Common myeloid progenitor, CD34-positive (primary cell): ENCODE results near the gene ATP1A3.

ENCODE experiments used
- CTCF ChIA-PET: fragments of 350-600 bp; sonication (Branson Sonifier 250); formaldehyde crosslinking; loops from one replicate; lab custom pipeline; 2021; ENCODE audit warnings: antibody characterized with exemption; lab: Charles Lee
- POLR2A ChIA-PET: fragments of 350-600 bp; sonication (Branson Sonifier 250); formaldehyde crosslinking; loops from one replicate; lab custom pipeline; 2021; ENCODE audit warnings: antibody characterized with exemption; lab: Charles Lee
- DNase-seq, 3 donors: peaks; one replicate each; pipeline versions ENCODE4 v3.0.0 to v3.0.0-alpha.2; 2013
- H3K27ac ChIP-seq, 2 experiments: 1 replicate in 1 of 2; 2 replicates in 1 of 2; pipeline ENCODE4 v1.7.0; 2013; ENCODE audit warnings: inconsistent platforms in 2 of 2, low read length in 2 of 2, mild to moderate bottlenecking in 2 of 2, low read depth in 1 of 2, moderate library complexity in 1 of 2; ENCODE audit not compliant: severe bottlenecking in 2 of 2, insufficient read depth in 1 of 2, poor library complexity in 1 of 2
- H3K27me3 ChIP-seq, 5 experiments: replicated peaks in 2 of 5; 1 replicate in 3 of 5; 2 replicates in 2 of 5; pipeline versions ENCODE4 v1.6.1 to v1.7.0; 2013; ENCODE audit warnings: low read length in 4 of 5, mild to moderate bottlenecking in 2 of 5, moderate library complexity in 2 of 5, inconsistent platforms in 1 of 5; ENCODE audit not compliant: insufficient read depth in 5 of 5, control insufficient read depth in 4 of 5
- H3K36me3 ChIP-seq, 4 experiments: 1 replicate in 2 of 4; 2 replicates in 2 of 4; pipeline versions ENCODE4 v1.6.1 to v1.7.0; 2013; ENCODE audit warnings: low read length in 3 of 4, control low read depth in 1 of 4, mild to moderate bottlenecking in 1 of 4; ENCODE audit not compliant: control insufficient read depth in 4 of 4, insufficient read depth in 4 of 4
- H3K4me1 ChIP-seq, 4 experiments: 1 replicate in 3 of 4; 2 replicates in 1 of 4; pipeline versions ENCODE4 v1.6.1 to v1.7.1; 2013; ENCODE audit warnings: low read length in 3 of 4, mild to moderate bottlenecking in 3 of 4, control low read depth in 1 of 4, inconsistent platforms in 1 of 4, moderate library complexity in 1 of 4; ENCODE audit not compliant: control insufficient read depth in 4 of 4, insufficient read depth in 4 of 4; ENCODE audit errors: control extremely low read depth in 1 of 4
- H3K4me3 ChIP-seq, 7 experiments: 1 replicate in 4 of 7; 2 replicates in 3 of 7; pipeline versions ENCODE4 v1.5.1 to v1.7.0; 2013; ENCODE audit warnings: mild to moderate bottlenecking in 7 of 7, low read length in 6 of 7, moderate library complexity in 6 of 7, inconsistent platforms in 2 of 7, low read depth in 2 of 7, control low read depth in 1 of 7; ENCODE audit not compliant: insufficient read depth in 4 of 7, control insufficient read depth in 1 of 7; ENCODE audit errors: extremely low read depth in 1 of 7
- H3K9me3 ChIP-seq, 5 experiments: 1 replicate in 4 of 5; 2 replicates in 1 of 5; pipeline versions ENCODE4 v1.6.1 to v1.7.1; 2013; ENCODE audit warnings: low read length in 4 of 5, mild to moderate bottlenecking in 2 of 5, inconsistent platforms in 1 of 5, low read depth in 1 of 5, moderate library complexity in 1 of 5; ENCODE audit not compliant: control insufficient read depth in 4 of 5, insufficient read depth in 2 of 5; ENCODE audit errors: control extremely low read depth in 1 of 5
- WGBS: methylation state at CpG from one replicate; pipeline ENCODE4 v1.1.5; 2013; ENCODE audit not compliant: insufficient coverage; 5-methylcytosine and 5-hydroxymethylcytosine counted together

The ATP1A3 gene

GRCh38 chr19:41988947-41989346 is 5.1 kb downstream of the ATP1A3 start:
- Histone ChIP-seq H3K4me1 (peaks cover 0 to 9% (median 8%) of the 10 kb centered on the region in 4 experiments), H3K9me3 (no peaks in the 10 kb centered on the region), H3K36me3 (no peaks in the 10 kb centered on the region), H3K27me3 (peaks cover 0 to 14% (median 8%) of the 10 kb centered on the region in 5 experiments), H3K4me3 (no peak overlapping the region), H3K27ac (no peak overlapping the region)
- DNase-seq = no peak
- CTCF ChIA-PET = interaction anchor here (0.7 kb wide), 1 partner anchor 16 kb away, joined by 3 read pairs; no protein-coding TSS in a partner anchor
- over 99% methylated on average over 7 of the region's 9 CpGs for whole genome bisulfite sequencing
- POLR2A ChIA-PET = no interaction called here

- ChIA-PET CTCF (interaction anchor here (1.3 kb wide), 1 partner anchor 13 kb away, joined by 3 read pairs; no protein-coding TSS in a partner anchor), POLR2A (no interaction called here)
- no peak for DNase-seq
- Histone ChIP-seq H3K4me3 (no peak overlapping the region), H3K9me3 (no peaks in the 10 kb centered on the region), H3K36me3 (no peaks in the 10 kb centered on the region), H3K4me1 (no peaks in the 10 kb centered on the region), H3K27ac (no peak overlapping the region), H3K27me3 (peaks cover 0 to 7% (median 1%) of the 10 kb centered on the region in 5 experiments)
- WGBS = 89% methylated on average over 10 of the region's 10 CpGs
Observed at GRCh38 chr19:41987141-41987860, 6.7 kb downstream of the ATP1A3 start.

- DNase-seq = no peak
- H3K27me3 ChIP-seq = no peaks in the 10 kb centered on the region
- no peak overlapping the region for H3K27ac ChIP-seq
- H3K4me3 ChIP-seq = no peak overlapping the region
- H3K36me3 ChIP-seq = no peaks in the 10 kb centered on the region
- H3K4me1 ChIP-seq = no peaks in the 10 kb centered on the region
- no peaks in the 10 kb centered on the region for H3K9me3 ChIP-seq
- CTCF ChIA-PET = no interaction called here
- POLR2A ChIA-PET = no interaction called here
- 100% methylated on average over 12 of the region's 17 CpGs for WGBS
Observed at GRCh38 chr19:41984961-41985360, 9.1 kb downstream of the ATP1A3 start.

GRCh38 chr19:41981724-41982123 is 12.3 kb downstream of the ATP1A3 start:
- Histone ChIP-seq H3K4me1 (no peaks in the 10 kb centered on the region), H3K36me3 (no peaks in the 10 kb centered on the region), H3K27ac (no peak overlapping the region), H3K9me3 (no peaks in the 10 kb centered on the region), H3K27me3 (no peaks in the 10 kb centered on the region), H3K4me3 (no peak overlapping the region)
- no peak for DNase-seq
- ChIA-PET CTCF (no interaction called here), POLR2A (no interaction called here)
- WGBS = 95% methylated on average over 14 of the region's 15 CpGs

GRCh38 chr19:41978470-41978869 is 15.6 kb downstream of the ATP1A3 start:
- WGBS = 96% methylated on average over 17 of the region's 17 CpGs
- CTCF ChIA-PET = no interaction called here

GRCh38 chr19:41977916-41978315 is 16.1 kb downstream of the ATP1A3 start:
- Histone ChIP-seq H3K4me1 (no peaks in the 10 kb centered on the region), H3K4me3 (no peak overlapping the region), H3K27me3 (no peaks in the 10 kb centered on the region), H3K27ac (no peak overlapping the region), H3K9me3 (no peaks in the 10 kb centered on the region), H3K36me3 (peaks cover 0 to 4% (median 0%) of the 10 kb centered on the region in 4 experiments)
- no peak for DNase-seq
- WGBS = 97% methylated on average over 20 of the region's 22 CpGs
- CTCF ChIA-PET = interaction anchor here (0.6 kb wide), 1 partner anchor 31 kb away, joined by 3 read pairs; no protein-coding TSS in a partner anchor
- POLR2A ChIA-PET = no interaction called here

More at GRCh38 chr19:41978470-41978869, 15.6 kb downstream of the ATP1A3 start:
- Histone ChIP-seq H3K4me1 (no peaks in the 10 kb centered on the region), H3K27me3 (no peaks in the 10 kb centered on the region), H3K9me3 (no peaks in the 10 kb centered on the region), H3K36me3 (peaks cover 0 to 4% (median 0%) of the 10 kb centered on the region in 4 experiments), H3K4me3 (no peak overlapping the region), H3K27ac (no peak overlapping the region)
- DNase-seq = no peak
- POLR2A ChIA-PET = no interaction called here

GRCh38 chr19:41974652-41975051 is 19.4 kb downstream of the ATP1A3 start:
- 100% methylated on average over 5 of the region's 8 CpGs for WGBS
- ChIA-PET CTCF (no interaction called here), POLR2A (no interaction called here)
- peaks cover 0 to 4% (median 0%) of the 10 kb centered on the region in 4 experiments for H3K36me3 ChIP-seq
- no peaks in the 10 kb centered on the region for H3K9me3 ChIP-seq
- H3K4me1 ChIP-seq = no peaks in the 10 kb centered on the region
- H3K27me3 ChIP-seq = no peaks in the 10 kb centered on the region
- H3K4me3 ChIP-seq = no peak overlapping the region
- H3K27ac ChIP-seq = no peak overlapping the region
- DNase-seq = no peak
